Neural progenitor cell (in vitro differentiated cells): ENCODE measurements around the gene FEZF1. TPM values are rescaled to one million over a fixed set of nuclear protein-coding genes. Genes with fewer than 3 reads are reported as not detected.

Experiments used
- DNase-seq: peaks from one replicate; pipeline ENCODE4 v3.0.0-alpha.2; 2016; ENCODE audit warnings: low spot score
- H2AFZ ChIP-seq: fragments of 200-600 bp; sonication (generic); replicated peaks from 2 replicates; pipeline ENCODE4 v1.6.1; 2016; ENCODE audit warnings: antibody characterized with exemption
- H3F3A ChIP-seq: fragments of 200-600 bp; sonication (generic); 2 replicates; pipeline ENCODE4 v1.6.1; 2016; ENCODE audit warnings: antibody characterized with exemption, low read depth
- H3K27ac ChIP-seq: fragments of 200-600 bp; sonication (generic); 2 replicates; pipeline ENCODE4 v1.5.1; 2016; ENCODE audit warnings: mild to moderate bottlenecking
- H3K27me3 ChIP-seq: fragments of 200-600 bp; sonication (generic); 2 replicates; pipeline ENCODE4 v1.6.1; 2016; ENCODE audit warnings: mild to moderate bottlenecking, moderate library complexity
- H3K36me3 ChIP-seq: fragments of 200-600 bp; sonication (generic); 2 replicates; pipeline ENCODE4 v1.5.1; 2016
- H3K4me1 ChIP-seq: fragments of 200-600 bp; sonication (generic); 2 replicates; pipeline ENCODE4 v1.6.1; 2016; ENCODE audit warnings: mixed run types
- H3K4me2 ChIP-seq: fragments of 200-600 bp; sonication (generic); 2 replicates; pipeline ENCODE4 v1.6.1; 2016
- H3K4me3 ChIP-seq: fragments of 200-600 bp; sonication (generic); 2 replicates; pipeline ENCODE4 v1.5.1; 2016
- H3K79me2 ChIP-seq: fragments of 200-600 bp; sonication (generic); 2 replicates; pipeline ENCODE4 v1.6.1; 2016; ENCODE audit warnings: low read depth
- H3K9ac ChIP-seq: fragments of 200-600 bp; sonication (generic); 2 replicates; pipeline ENCODE4 v1.6.1; 2016
- H3K9me3 ChIP-seq: fragments of 200-600 bp; sonication (generic); 2 replicates; pipeline ENCODE4 v1.5.1; 2016; ENCODE audit warnings: low read depth
- H4K20me1 ChIP-seq: fragments of 200-600 bp; sonication (generic); 2 replicates; pipeline ENCODE4 v1.6.1; 2016; ENCODE audit warnings: low read depth
- H3K27ac Mint-ChIP-seq: 3 replicates; pipeline ENCODE4 v1.8.0; 2021; ENCODE audit warnings: mixed read lengths
- H3K27me3 Mint-ChIP-seq: 2 replicates; pipeline ENCODE4 v1.8.0; 2022; ENCODE audit warnings: low read depth, mild to moderate bottlenecking, inconsistent platforms, moderate library complexity, mixed read lengths; ENCODE audit not compliant: insufficient read depth
- H3K36me3 Mint-ChIP-seq: 3 replicates; pipeline ENCODE4 v1.8.0; 2021; ENCODE audit warnings: mixed read lengths
- H3K4me1 Mint-ChIP-seq: 3 replicates; pipeline ENCODE4 v1.8.0; 2021; ENCODE audit warnings: mixed read lengths
- H3K4me3 Mint-ChIP-seq: 3 replicates; pipeline ENCODE4 v1.8.0; 2021; ENCODE audit warnings: mild to moderate bottlenecking, moderate library complexity, mixed read lengths
- H3K9me3 Mint-ChIP-seq: 3 replicates; pipeline ENCODE4 v1.8.0; 2020; ENCODE audit warnings: mixed read lengths
- CTCF ChIP-seq: fragments of 200-600 bp; sonication (generic); IDR thresholded peaks from 2 replicates; pipeline ENCODE4 v1.5.1; 2017; ENCODE audit warnings: antibody characterized with exemption, mild to moderate bottlenecking
- EZH2 ChIP-seq: fragments of 200-600 bp; sonication (generic); IDR thresholded peaks from 2 replicates; pipeline ENCODE4 v1.6.1; 2017; ENCODE audit warnings: antibody characterized with exemption, mild to moderate bottlenecking, moderate library complexity
- EZH2phosphoT487 ChIP-seq: fragments of 200-600 bp; sonication (generic); IDR thresholded peaks from 2 replicates; pipeline ENCODE4 v1.6.1; 2017; ENCODE audit warnings: antibody characterized with exemption
- total RNA-seq: library from RNA; depleted of rRNA; stranded (reverse); fragments of >200 nt; gene quantifications from 2 replicates; pipeline ENCODE4 v1.2.3, GENCODE V29; 2015; ENCODE audit warnings: low replicate concordance

The FEZF1 gene
- total RNA-seq, 1 donor from 2014 or later, result 330 TPM

GRCh38 chr7:122337011-122337410 is 32.5 kb upstream of the FEZF1 start:
- peaks cover 21% of the 10 kb centered on the region for H3K4me1 Mint-ChIP-seq
- Histone ChIP-seq H3K27me3 (no peaks in the 10 kb centered on the region), H4K20me1 (no peaks in the 10 kb centered on the region), H3K9me3 (no peaks in the 10 kb centered on the region), H3K4me3 (no peak overlapping the region), H3K4me2 (peak overlapping the region; percentile 67), H2AFZ (no peak overlapping the region), H3K4me1 (peaks cover 73% of the 10 kb centered on the region), H3K79me2 (peaks cover 15% of the 10 kb centered on the region), H3K27ac (peak overlapping the region; percentile 97), H3K9ac (no peak overlapping the region), H3K36me3 (no peaks in the 10 kb centered on the region), H3F3A (peaks cover 50% of the 10 kb centered on the region)
- DNase-seq, result peak; percentile 76
- TF ChIP-seq EZH2 (no peak), CTCF (no peak), EZH2phosphoT487 (no peak)
- H3K36me3 Mint-ChIP-seq, result peaks cover 3% of the 10 kb centered on the region
- H3K27ac Mint-ChIP-seq, result no peak overlapping the region
- no peaks in the 10 kb centered on the region for H3K9me3 Mint-ChIP-seq
- peaks cover 3% of the 10 kb centered on the region for H3K27me3 Mint-ChIP-seq
- no peak overlapping the region for H3K4me3 Mint-ChIP-seq

- Histone ChIP-seq H4K20me1 (no peaks in the 10 kb centered on the region), H3K4me3 (peak overlapping the region; percentile 38), H3K4me1 (peaks cover 95% of the 10 kb centered on the region), H2AFZ (no peak overlapping the region), H3K9me3 (no peaks in the 10 kb centered on the region), H3K4me2 (peak overlapping the region; percentile 80), H3F3A (peaks cover 67% of the 10 kb centered on the region), H3K36me3 (no peaks in the 10 kb centered on the region), H3K27me3 (no peaks in the 10 kb centered on the region), H3K79me2 (peaks cover 62% of the 10 kb centered on the region), H3K9ac (no peak overlapping the region), H3K27ac (peak overlapping the region; percentile 97)
- H3K9me3 Mint-ChIP-seq, result no peaks in the 10 kb centered on the region
- peak overlapping the region; percentile 76 for H3K27ac Mint-ChIP-seq
- peak overlapping the region; percentile 36 for H3K4me3 Mint-ChIP-seq
- peaks cover 7% of the 10 kb centered on the region for H3K27me3 Mint-ChIP-seq
- H3K4me1 Mint-ChIP-seq, result peaks cover 43% of the 10 kb centered on the region
- no peak for TF ChIP-seq EZH2
- TF ChIP-seq EZH2phosphoT487, result peak; percentile 92
- peak; percentile 97 for DNase-seq
- peaks cover 3% of the 10 kb centered on the region for H3K36me3 Mint-ChIP-seq
Observed at GRCh38 chr7:122329145-122329802, 24.7 kb upstream of the FEZF1 start.

GRCh38 chr7:122327969-122328368 is 23.4 kb upstream of the FEZF1 start:
- Histone ChIP-seq H3K27me3 (no peaks in the 10 kb centered on the region), H3K36me3 (no peaks in the 10 kb centered on the region), H2AFZ (no peak overlapping the region), H4K20me1 (no peaks in the 10 kb centered on the region), H3K27ac (peak overlapping the region; percentile 97), H3K9me3 (no peaks in the 10 kb centered on the region), H3K4me1 (peaks cover 95% of the 10 kb centered on the region), H3K4me2 (peak overlapping the region; percentile 80), H3K79me2 (peaks cover 62% of the 10 kb centered on the region), H3K9ac (no peak overlapping the region), H3F3A (peaks cover 74% of the 10 kb centered on the region), H3K4me3 (peak overlapping the region; percentile 38)
- Mint-ChIP-seq H3K9me3 (no peaks in the 10 kb centered on the region), H3K4me3 (no peak overlapping the region), H3K4me1 (peaks cover 43% of the 10 kb centered on the region), H3K27ac (no peak overlapping the region), H3K27me3 (peaks cover 7% of the 10 kb centered on the region), H3K36me3 (peaks cover 3% of the 10 kb centered on the region)
- no peak for TF ChIP-seq EZH2phosphoT487
- TF ChIP-seq CTCF, result no peak
- DNase-seq, result peak; percentile 38
